ENCODE measurements around the gene RSRP1. TPM values are rescaled to one million over a fixed set of nuclear protein-coding genes. Genes with fewer than 3 reads are reported as not detected.

RSRP1 gene
- total RNA-seq, 1 experiment from 2014 or later, result 82.9 TPM

GRCh38 chr1:25232027-25232865 lies 15.0 kb downstream of the RSRP1 start, which contains the start of gene SYF2:
TSS of gene SYF2 (minus strand) at chr1:25232502. CDS start at chr1:25232467, 35 bp downstream.
- Histone ChIP-seq H3K4me1 (ENCODE audit: control insufficient read depth in 1 of 2, insufficient read depth in 2 of 2, low read length in 2 of 2) (peaks cover 19 to 25% of the 10 kb centered on the region in 2 experiments), H3K36me3 (ENCODE audit: control insufficient read depth in 1 of 2, insufficient read depth in 2 of 2, low read length in 2 of 2) (peaks cover 19 to 27% of the 10 kb centered on the region in 2 experiments), H3K9ac (ENCODE audit: low read length) (peak within 1 kb of the TSS; percentile 85), H3K4me2 (ENCODE audit: low read length) (peak within 1 kb of the TSS; percentile 85), H3K9me2 (ENCODE audit: insufficient read depth) (no peaks in the 10 kb centered on the region), H3K4me3 (replicated peaks in 1 of 2; ENCODE audit: low read depth in 1 of 2, low read length in 2 of 2) (peak within 1 kb of the TSS; percentile 87 to 96), H3K27ac (ENCODE audit: low read depth, low read length) (peak within 1 kb of the TSS; percentile 74), H3K9me3 (ENCODE audit: control insufficient read depth in 1 of 2, insufficient read depth in 1 of 2, low read depth in 1 of 2, low read length in 2 of 2) (no peaks in the 10 kb centered on the region), H4K20me1 (ENCODE audit: insufficient read depth) (no peaks in the 10 kb centered on the region), H2AFZ (ENCODE audit: low read depth, low read length, poor library complexity, severe bottlenecking) (no peak within 1 kb of the TSS), H3K27me3 (ENCODE audit: insufficient read depth, low read length) (no peaks in the 10 kb centered on the region), H3K79me2 (ENCODE audit: insufficient read depth, low read length) (peaks cover 40% of the 10 kb centered on the region)
- peak; percentile 84 for DNase-seq (ENCODE audit: low read depth, low spot score)
- intact Hi-C loops (cut with micrococcal nuclease), result no loop called here
- CTCF ChIA-PET, result interaction anchor here (0.8 kb wide), 1 partner anchor 115 kb away, joined by 3 read pairs; no protein-coding TSS in a partner anchor
- BruUV-seq (replicated peaks), result TSS peak; percentile 79
- peak; percentile 83 for ATAC-seq
- RAD21 ChIA-PET (ENCODE audit: low non-redundant PET in 1 of 2, low total read pairs in 2 of 2, uncharacterized antibody in 2 of 2, unreplicated experiment in 2 of 2), result no interaction called here
- POLR2A ChIA-PET, result interaction anchor here (1.2 to 2.4 kb wide), 5 partner anchors 8 to 15 kb away, joined by 3 to 25 read pairs (median 3); partner anchors contain the start of gene RSRP1
- no peak for TF ChIP-seq RAD21 (IDR thresholded peaks at IDR 0.05; ENCODE audit: low read depth)
- no peak for TF ChIP-seq JUND (IDR thresholded peaks at IDR 0.05)
- TF ChIP-seq ZNF274 (IDR thresholded peaks at IDR 0.05; ENCODE audit: low read depth, low read length), result no peak
- TF ChIP-seq EGR1 (IDR thresholded peaks at IDR 0.05; ENCODE audit: low read depth), result 0 out of 2 replicates have a peak, but pooled peaks have one; percentile 23
- TF ChIP-seq REST (IDR thresholded peaks at IDR 0.05; ENCODE audit: low read depth), result no peak
- peak; percentile 62 for TF ChIP-seq POLR2AphosphoS5 (IDR thresholded peaks at IDR 0.05; ENCODE audit: low read depth, low read length)
- TF ChIP-seq ATF3 (IDR thresholded peaks at IDR 0.05), result no peak
- TF ChIP-seq FOSL1 (IDR thresholded peaks at IDR 0.05; ENCODE audit: low read depth), result no peak
- TF ChIP-seq SRF (IDR thresholded peaks at IDR 0.05; ENCODE audit: low read depth), result no peak; the same call in 1 of the 2 replicates
- no peak for TF ChIP-seq ZBTB33 (IDR thresholded peaks at IDR 0.05; ENCODE audit: extremely low read depth, insufficient replicate concordance, low read length)
- 0 out of 2 replicates have a peak, but pooled peaks have one; percentile 33 for TF ChIP-seq SP1 (IDR thresholded peaks at IDR 0.05; ENCODE audit: low read depth)
- TF ChIP-seq MAX (IDR thresholded peaks at IDR 0.05), result peak; percentile 69; the same call in 1 of the 2 replicates
- no peak for TF ChIP-seq CBX3 (IDR thresholded peaks at IDR 0.05; ENCODE audit: low read depth)
- no peak for TF ChIP-seq CTCF (IDR thresholded peaks at IDR 0.05 in 2 of 3, conservative IDR thresholded peaks at IDR 0.05 in 1 of 3; ENCODE audit: borderline replicate concordance in 1 of 3, insufficient read depth in 1 of 3, low read depth in 2 of 3, low read length in 2 of 3)
- TF ChIP-seq EZH2 (IDR thresholded peaks at IDR 0.05), result no peak
- peak; percentile 54 for TF ChIP-seq POLR2A (IDR thresholded peaks at IDR 0.05; ENCODE audit: borderline replicate concordance, extremely low read depth, insufficient read depth, insufficient read length)
- TF ChIP-seq EZH2phosphoT487 (IDR thresholded peaks at IDR 0.05; ENCODE audit: borderline replicate concordance), result no peak
- TF ChIP-seq SIN3A (IDR thresholded peaks at IDR 0.05; ENCODE audit: low read depth), result peak; percentile 84
